ENCODE data around the gene ENOPH1.
"Not testable (repeated sequence)": the region's sequence is repeated elsewhere in the genome, so short reads cannot be mapped to it uniquely, and the experiment has no call there.

The ENOPH1 gene

DNA sequence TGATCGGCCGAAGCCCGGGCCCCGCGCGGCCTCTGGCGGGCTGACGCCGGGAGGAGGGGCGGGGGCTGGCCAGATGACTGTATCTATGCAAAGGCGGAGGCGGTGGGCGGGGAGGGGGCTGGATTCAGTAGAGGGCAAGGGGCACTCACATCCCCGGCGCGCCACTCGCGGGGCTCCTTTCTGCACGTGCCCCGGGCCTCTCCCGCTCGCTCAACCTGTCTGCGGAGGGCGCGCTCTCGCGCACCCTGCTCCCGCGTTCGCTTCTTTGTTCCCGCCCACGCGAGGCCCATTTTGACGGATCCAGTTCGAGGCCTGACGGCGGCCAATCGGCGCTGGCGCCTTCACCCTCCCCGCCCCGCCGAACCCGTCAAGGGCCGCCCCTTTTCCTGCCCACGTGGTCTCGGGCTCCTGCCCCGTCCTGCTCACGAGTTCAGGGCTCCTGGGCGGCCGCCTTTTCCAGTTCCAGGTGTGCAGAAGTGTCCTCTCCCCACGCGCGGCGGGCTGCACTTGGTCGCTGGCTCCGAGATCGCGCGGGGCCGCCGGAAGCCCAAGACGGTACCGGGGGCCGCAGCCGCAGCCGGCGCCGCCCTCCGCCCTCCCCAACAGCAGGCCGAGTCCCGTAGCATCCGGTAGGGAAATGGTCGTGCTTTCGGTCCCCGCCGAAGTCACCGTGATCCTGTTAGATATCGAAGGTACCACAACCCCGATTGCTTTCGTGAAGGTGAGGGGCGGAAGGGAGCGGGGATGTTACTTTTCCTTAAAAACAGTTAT lies at the start of gene ENOPH1, which contains the start of gene HNRNPDL:
Gene ENOPH1, plus strand, starts transcription at position 398 of the 771 bp plus-strand sequence. Its CDS starts 240 bp downstream, at position 638.
Gene HNRNPDL, minus strand, starts transcription at position 270 of the 771 bp plus-strand sequence. CDS start 772 bp downstream, outside the sequence.
- peak; percentile 96 for DNase-seq (ENCODE audit: low read depth)

DNA sequence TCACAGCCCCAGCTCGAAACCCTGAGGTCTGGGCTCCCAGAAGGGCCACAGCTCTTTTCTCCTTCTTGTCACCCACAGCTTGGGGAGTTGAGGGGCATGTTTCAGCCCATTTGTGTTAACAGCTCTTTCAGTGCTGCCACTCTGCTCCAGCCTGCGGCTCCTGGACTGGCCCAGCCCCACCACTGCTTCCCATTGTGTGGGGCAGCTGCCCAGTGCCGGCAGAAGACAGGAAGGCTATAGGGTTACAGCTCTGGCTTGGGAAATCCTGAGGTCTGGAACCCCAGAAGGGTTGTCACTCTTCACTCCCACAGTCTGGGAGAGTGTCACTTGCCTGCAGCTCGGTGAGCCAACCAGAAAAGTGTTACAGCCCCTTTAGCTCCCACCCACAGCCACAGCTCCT lies 49.6 kb upstream of the ENOPH1 start:
- DNase-seq (ENCODE audit: low read depth): no peak

DNA sequence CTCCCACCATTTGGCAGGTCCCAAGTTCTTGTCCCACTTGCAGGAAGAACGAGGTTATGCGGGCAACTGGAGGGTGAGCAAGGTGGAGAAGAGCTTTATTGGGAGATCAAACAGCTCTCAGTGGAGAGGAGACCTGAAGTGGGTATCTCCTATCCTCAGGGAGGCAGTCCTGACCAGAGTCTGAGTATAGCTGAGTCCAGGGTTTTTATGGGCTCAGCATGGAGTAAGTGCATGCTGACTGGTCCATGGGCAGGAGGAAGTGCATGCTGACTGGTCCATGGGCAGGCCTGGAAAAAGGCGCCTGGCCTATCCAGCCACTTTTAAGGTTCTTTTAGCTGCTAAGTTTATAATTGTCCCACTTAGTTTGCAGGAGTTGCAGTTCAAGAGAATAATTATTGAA lies 49.2 kb upstream of the ENOPH1 start:
- DNase-seq (ENCODE audit: low read depth): no peak

DNA sequence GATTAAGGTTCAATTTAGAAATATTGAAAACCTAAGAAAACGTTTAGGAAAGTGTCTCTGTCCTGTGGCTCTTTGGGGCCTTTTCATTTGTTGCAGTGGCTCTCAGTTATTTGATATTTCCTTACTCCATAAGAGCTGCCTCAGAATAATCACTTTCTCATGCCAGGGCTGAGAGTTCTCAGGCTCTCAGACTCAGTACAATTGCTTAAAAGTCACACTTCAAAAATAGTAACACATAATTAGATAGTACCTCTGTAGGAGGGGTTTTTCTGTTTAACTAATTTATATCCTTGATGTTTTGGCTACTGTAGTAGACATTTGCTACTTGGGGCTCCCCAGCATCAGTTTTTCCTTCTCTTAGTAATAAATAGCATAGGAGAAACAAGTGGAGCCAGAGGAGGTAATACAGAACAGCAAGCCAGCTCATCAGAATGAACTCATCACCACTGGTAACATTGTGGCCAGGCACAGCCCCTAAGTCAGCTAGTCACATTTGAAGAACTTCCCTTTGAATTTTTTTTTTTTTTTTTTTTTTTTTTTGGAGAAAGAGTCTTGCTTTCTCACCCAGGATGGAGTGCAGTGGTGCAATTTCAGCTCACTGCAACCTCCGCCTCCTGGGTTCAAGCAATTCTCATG lies 48.6 kb upstream of the ENOPH1 start:
- DNase-seq (ENCODE audit: low read depth): no peak

- DNase-seq (ENCODE audit: low read depth): no peak
Measured at GRCh38 chr4:82382751-82383150, 47.6 kb upstream of the ENOPH1 start.

DNA sequence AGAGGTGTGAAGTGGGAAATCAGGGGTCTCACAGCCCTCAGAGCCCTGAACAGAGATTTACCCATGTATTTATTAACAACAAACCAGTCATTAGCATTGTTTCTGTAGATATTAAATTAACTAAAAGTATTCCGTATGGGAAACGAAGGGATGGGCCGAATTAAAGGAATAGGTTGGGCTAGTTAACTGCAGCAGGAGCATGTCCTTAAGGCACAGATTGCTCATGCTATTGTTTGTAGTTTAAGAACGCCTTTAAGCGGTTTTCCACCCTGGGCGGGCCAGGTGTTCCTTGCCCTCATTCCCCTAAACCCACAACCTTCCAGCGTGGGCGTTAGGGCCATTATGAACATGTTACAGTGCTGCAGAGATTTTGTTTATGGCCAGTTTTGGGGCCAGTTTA lies 44.1 kb upstream of the ENOPH1 start:
- DNase-seq (ENCODE audit: low read depth): not testable (repeated sequence)

GRCh38 chr4:82388405-82388804 lies 42.0 kb upstream of the ENOPH1 start:
- no peak for DNase-seq (ENCODE audit: low read depth)

DNA sequence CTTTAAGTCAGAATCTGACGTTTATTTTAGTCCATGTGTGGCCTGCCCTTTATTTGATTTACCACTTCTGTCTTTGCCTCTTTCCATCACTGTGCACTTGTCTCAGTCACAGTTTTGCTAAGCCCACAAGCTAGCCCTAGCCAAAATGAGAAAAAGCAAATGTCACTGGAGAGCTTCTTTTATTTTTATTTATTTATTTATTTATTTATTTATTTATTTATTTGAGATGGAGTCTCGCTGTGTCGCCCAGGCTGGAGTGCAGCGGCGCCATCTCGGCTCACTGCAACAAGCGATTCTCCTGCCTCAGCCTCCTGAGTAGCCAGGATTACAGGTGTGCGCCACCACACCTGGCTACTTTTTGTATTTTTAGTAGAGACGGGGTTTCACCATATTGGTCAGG lies 40.3 kb upstream of the ENOPH1 start:
- not testable (repeated sequence) for DNase-seq (ENCODE audit: low read depth)

DNA sequence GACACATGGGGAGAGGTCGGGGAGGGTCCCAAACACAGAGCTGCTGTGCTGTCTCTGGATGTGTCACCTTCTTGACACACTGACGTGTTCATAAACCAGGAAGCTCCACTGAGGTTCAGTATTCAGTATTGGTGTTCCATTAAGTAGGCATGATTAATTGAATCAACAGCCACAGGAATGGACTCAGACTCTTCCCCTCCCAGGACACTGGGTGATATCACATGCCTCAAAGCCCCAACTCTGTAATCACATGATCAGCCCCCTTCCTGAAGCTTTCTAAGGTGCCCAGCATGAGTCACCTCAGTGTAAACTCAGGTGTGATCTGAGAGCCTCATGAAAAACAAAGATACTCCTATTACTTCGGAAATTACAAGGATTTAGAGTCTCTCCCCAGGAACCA lies 35.5 kb upstream of the ENOPH1 start:
- DNase-seq (ENCODE audit: low read depth): no peak

- no peak for DNase-seq (ENCODE audit: low read depth)
Measured at GRCh38 chr4:82397527-82397926, 32.9 kb upstream of the ENOPH1 start.

GRCh38 chr4:82398263-82398662 lies 32.1 kb upstream of the ENOPH1 start:
- DNase-seq (ENCODE audit: low read depth): no peak

DNA sequence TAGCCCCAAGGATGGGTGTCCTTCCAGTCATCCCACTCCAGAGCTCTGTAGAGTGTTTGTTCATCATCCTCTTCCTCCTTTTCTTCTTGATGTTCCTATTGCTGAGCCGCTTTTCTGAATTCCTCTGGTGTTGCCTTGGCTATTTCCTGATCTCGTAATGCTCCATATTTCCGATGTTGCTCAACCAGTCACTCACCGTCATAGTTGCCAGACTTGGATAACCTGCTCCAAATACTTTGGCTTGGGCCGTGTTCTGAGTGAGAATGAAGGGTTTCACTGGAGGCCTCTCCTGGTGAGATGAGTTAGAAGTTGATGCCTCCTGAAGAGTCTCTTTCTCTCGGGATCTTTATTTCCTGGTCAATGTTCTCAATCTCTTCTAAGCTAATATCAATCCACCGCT lies 28.8 kb upstream of the ENOPH1 start:
- DNase-seq (ENCODE audit: low read depth): no peak

DNA sequence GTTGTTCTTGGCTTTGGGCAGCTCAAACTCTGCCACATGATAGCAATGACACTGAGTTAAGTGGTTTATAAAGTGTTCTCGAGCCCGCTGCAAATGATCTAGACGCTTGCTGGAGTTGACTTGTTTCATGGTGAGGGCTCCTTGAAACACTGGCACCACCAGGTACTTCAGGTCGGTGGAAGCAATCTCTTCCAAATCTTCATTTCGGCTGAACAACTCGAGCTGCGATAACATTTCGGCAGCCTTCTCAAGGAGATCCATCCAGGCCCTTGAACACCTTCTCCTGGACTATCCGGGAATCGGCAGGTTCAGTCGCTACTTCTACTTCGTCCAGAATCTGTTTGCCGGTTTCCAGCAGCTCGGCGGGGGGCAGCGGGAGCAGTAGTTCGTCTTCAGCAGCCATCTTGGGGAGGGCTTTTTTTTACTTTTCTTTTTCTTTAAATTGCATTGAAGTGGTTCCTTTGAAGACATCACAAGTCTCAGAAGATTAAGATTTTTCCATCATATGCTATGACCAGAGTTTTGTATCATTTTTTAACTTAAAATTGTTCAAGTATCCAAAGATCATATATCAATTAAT lies 28.1 kb upstream of the ENOPH1 start:
- no peak for DNase-seq (ENCODE audit: low read depth)

- no peak for DNase-seq (ENCODE audit: low read depth)
Measured at GRCh38 chr4:82403725-82404124, 26.7 kb upstream of the ENOPH1 start.

DNA sequence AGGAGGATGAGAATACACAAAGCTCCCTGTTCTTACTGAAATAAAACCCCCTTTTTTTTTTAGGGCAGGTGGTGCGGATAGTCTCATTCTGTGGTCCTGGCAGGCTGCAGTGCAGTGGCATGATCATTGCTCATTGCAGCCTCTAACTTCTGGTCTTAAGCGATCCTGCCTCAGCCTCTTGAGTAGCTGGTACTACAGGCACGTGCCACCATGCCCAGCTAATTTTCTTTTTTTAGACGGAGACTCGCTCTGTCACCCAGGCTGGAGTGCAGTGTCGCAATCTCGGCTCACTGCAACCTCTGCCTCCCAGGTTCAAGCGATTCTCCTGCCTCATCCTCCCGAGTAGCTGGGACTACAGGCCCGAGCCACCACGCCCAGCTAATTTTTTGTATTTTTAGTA lies 15.3 kb upstream of the ENOPH1 start:
- not testable (repeated sequence) for DNase-seq (ENCODE audit: low read depth)

DNA sequence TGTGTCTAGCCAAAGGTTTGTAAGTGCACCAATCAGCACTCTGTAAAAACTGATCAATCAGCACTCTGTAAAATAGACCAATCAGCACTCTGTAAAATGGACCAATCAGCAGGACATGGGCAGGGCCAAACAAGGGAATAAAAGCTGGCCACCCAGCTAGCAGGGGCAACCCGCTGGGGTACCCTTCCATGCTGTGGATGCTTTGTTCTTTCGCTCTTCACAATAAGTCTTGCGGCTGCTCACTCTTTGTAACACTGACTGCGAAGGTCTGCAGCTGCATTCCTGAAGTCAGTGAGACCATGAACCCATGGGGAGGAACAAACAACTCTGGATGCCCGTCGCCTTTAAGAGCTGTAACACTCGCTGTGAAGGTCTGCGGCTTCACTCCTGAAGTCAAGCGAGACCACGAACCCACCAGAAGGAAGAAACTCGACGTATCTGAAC lies 14.4 kb upstream of the ENOPH1 start:
- no peak for DNase-seq (ENCODE audit: low read depth)

DNA sequence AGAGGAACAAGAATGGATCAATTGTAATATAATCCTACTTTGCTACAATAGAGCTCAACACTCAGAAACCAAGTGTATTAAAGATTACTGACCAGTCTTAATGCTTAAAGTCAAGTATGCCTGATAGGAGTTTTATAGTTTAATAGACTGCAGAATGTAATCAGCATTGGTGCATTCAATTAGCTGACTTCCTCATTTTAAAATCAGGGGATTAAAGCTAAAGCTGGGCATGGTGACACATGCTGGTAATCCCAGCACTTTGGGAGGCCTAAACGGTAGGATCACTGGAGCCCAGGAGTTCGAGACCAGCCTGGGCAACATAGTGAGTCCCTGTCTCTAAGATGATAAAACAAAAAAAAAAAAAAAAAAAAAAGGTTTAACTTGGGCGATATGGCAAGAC lies 10.9 kb upstream of the ENOPH1 start:
- no peak for DNase-seq (ENCODE audit: low read depth)

- no peak for DNase-seq (ENCODE audit: low read depth)
Measured at GRCh38 chr4:82421796-82422560, 8.4 kb upstream of the ENOPH1 start.

DNA sequence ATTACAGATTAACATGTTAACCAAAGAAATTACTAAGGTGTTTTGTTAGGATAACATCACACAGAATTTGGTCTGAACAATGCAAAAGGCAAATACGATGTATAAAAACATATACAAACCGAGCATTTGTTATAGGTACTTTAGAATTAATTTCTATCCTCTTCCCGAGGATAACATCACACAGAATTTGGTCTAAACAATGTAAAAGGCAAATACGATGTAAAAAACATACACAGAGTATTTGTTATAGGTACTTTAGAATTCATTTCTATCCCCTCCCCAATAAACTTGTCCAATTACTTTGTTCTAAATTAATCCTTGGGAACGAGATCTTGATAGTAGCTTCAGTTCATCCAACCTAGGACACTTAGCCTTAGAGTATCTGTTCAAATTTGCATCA lies 7.8 kb upstream of the ENOPH1 start:
- no peak for DNase-seq (ENCODE audit: low read depth)

GRCh38 chr4:82423245-82424054 lies 6.9 kb upstream of the ENOPH1 start:
- no peak for DNase-seq (ENCODE audit: low read depth)

- DNase-seq (ENCODE audit: low read depth): no peak
Measured at GRCh38 chr4:82425478-82425877, 4.9 kb upstream of the ENOPH1 start.
